Thyroid gland (tissue), 4 donors: Measurements from ENCODE around the gene COL23A1.

Experiments used
- POLR2A ChIP-seq, 2 donors: fragments of 450-650 bp; IDR thresholded peaks; one replicate each; pipeline ENCODE4 v1.6.1; 2017; ENCODE audit warnings: antibody characterized with exemption in 2 of 2, mild to moderate bottlenecking in 2 of 2, moderate library complexity in 1 of 2
- TF ChIP-seq, protein P1 (sequence below), 6 experiments: fragments of 200-600 bp in 3 of 6; fragments of 450-650 bp in 3 of 6; sonication (generic) in 3 of 6; IDR thresholded peaks; one replicate each; pipeline ENCODE4 v1.5.1; 2016 to 2019; ENCODE audit warnings: antibody characterized with exemption in 6 of 6, mild to moderate bottlenecking in 2 of 6, inconsistent platforms in 1 of 6, moderate library complexity in 1 of 6

GRCh38 chr5:178351221-178352034 lies 238.8 kb downstream of the COL23A1 start:
- TF ChIP-seq, protein P1, sequence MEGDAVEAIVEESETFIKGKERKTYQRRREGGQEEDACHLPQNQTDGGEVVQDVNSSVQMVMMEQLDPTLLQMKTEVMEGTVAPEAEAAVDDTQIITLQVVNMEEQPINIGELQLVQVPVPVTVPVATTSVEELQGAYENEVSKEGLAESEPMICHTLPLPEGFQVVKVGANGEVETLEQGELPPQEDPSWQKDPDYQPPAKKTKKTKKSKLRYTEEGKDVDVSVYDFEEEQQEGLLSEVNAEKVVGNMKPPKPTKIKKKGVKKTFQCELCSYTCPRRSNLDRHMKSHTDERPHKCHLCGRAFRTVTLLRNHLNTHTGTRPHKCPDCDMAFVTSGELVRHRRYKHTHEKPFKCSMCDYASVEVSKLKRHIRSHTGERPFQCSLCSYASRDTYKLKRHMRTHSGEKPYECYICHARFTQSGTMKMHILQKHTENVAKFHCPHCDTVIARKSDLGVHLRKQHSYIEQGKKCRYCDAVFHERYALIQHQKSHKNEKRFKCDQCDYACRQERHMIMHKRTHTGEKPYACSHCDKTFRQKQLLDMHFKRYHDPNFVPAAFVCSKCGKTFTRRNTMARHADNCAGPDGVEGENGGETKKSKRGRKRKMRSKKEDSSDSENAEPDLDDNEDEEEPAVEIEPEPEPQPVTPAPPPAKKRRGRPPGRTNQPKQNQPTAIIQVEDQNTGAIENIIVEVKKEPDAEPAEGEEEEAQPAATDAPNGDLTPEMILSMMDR (IDR thresholded peaks at IDR 0.05): no peak
- TF ChIP-seq POLR2A (IDR thresholded peaks at IDR 0.05): no peak
